Calu3 (cell line): Measurements from ENCODE around the gene SEMA3B. TPM values are rescaled to one million over a fixed set of nuclear protein-coding genes. Genes with fewer than 3 reads are reported as not detected.

Experiments used
- BruUV-seq: library from RNA; stranded (reverse); fragments of 400-500 nt; replicated peaks from 2 replicates; lab custom pipeline; 2021; lab: Mats Ljungman, UMichigan
- CTCF ChIA-PET: fragments of 300-600 bp; sonication (Branson Sonifier 250); formaldehyde crosslinking; loops from one replicate; lab custom pipeline; 2022; ENCODE audit warnings: antibody characterized with exemption; lab: Charles Lee
- DNase-seq: peaks from one replicate; pipeline ENCODE4 v3.0.0; 2022
- H3K27ac Mint-ChIP-seq: one replicate; pipeline ENCODE4 v1.8.0; 2022; ENCODE audit warnings: mixed read lengths; ENCODE audit not compliant: unreplicated experiment
- H3K27me3 Mint-ChIP-seq: one replicate; pipeline ENCODE4 v1.8.0; 2022; ENCODE audit warnings: mixed read lengths; ENCODE audit not compliant: unreplicated experiment
- H3K36me3 Mint-ChIP-seq: one replicate; pipeline ENCODE4 v1.8.0; 2022; ENCODE audit warnings: mild to moderate bottlenecking, moderate library complexity, mixed read lengths; ENCODE audit not compliant: insufficient read depth, unreplicated experiment
- H3K4me1 Mint-ChIP-seq: one replicate; pipeline ENCODE4 v1.8.0; 2022; ENCODE audit warnings: mild to moderate bottlenecking, low read depth, mixed read lengths; ENCODE audit not compliant: unreplicated experiment
- H3K4me3 Mint-ChIP-seq: one replicate; pipeline ENCODE4 v1.8.0; 2022; ENCODE audit warnings: mild to moderate bottlenecking, low read depth, moderate library complexity, mixed read lengths; ENCODE audit not compliant: unreplicated experiment
- H3K9me3 Mint-ChIP-seq: one replicate; pipeline ENCODE4 v1.8.0; 2022; ENCODE audit warnings: low read depth, mixed read lengths; ENCODE audit not compliant: unreplicated experiment
- intact Hi-C: fragments of 100-400 bp; cut with micrococcal nuclease; formaldehyde crosslinking; loops from one replicate; pipeline ENCODE4 v1.10.0; 2022; ENCODE audit not compliant: unreplicated experiment
- total RNA-seq: library from RNA; stranded (reverse); gene quantifications from 2 replicates; pipeline ENCODE4 v1.2.3, GENCODE V29; 2022
- TF ChIP-seq, protein P1 (sequence below): fragments of 200-600 bp; IDR thresholded peaks from one replicate; pipeline ENCODE4 v1.8.0; 2022; ENCODE audit warnings: antibody characterized with exemption; ENCODE audit not compliant: unreplicated experiment

SEMA3B gene
- total RNA-seq, 1 experiment from 2014 or later: 20.3 TPM

- no peak overlapping the region for H3K27ac Mint-ChIP-seq
- CTCF ChIA-PET: no interaction called here
Observed at GRCh38 chr3:50297384-50297775, 28.4 kb downstream of the SEMA3B start.

DNA sequence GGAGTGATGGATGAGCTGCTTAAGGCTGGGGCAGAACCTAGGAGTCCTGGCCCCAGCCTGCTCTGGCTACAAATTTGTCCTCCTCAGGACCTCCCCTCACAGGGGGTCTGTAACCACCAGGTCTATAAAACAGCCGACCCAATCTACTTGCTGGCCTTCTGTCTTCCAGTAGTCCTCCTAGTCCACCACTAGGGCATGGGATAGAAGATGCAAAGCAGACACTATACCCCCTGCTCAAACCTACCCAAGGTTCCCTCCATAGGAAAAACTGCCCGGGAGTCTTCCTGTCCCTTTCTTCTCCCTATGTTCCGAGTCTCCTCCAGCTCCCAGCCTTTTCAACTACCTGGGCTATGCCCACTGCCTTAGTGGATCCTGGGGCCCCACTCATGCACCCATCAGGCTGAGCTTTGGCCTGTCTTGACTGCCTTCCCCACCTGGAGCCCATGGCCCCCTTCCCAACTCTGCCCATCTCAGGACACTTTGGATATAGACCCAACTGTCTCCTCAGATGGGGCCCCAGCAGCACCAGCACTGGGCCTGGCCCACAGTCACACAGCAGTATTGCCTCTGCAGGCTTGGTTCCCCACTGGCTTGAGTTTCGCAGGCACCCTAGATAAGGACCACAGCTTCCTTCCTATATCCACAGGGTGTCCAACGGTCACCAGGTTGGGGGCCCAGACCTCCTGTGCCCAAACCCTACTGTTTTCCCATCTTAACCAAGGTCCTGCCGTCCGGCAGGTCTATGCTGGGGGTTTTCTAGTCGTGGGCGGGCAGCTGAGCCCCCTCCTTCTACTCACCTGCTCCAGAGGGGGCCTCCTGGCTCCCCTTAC lies 29.2 kb downstream of the SEMA3B start:
- CTCF ChIA-PET: no interaction called here

More at GRCh38 chr3:50297384-50297775, 28.4 kb downstream of the SEMA3B start:
- TF ChIP-seq, protein P1, sequence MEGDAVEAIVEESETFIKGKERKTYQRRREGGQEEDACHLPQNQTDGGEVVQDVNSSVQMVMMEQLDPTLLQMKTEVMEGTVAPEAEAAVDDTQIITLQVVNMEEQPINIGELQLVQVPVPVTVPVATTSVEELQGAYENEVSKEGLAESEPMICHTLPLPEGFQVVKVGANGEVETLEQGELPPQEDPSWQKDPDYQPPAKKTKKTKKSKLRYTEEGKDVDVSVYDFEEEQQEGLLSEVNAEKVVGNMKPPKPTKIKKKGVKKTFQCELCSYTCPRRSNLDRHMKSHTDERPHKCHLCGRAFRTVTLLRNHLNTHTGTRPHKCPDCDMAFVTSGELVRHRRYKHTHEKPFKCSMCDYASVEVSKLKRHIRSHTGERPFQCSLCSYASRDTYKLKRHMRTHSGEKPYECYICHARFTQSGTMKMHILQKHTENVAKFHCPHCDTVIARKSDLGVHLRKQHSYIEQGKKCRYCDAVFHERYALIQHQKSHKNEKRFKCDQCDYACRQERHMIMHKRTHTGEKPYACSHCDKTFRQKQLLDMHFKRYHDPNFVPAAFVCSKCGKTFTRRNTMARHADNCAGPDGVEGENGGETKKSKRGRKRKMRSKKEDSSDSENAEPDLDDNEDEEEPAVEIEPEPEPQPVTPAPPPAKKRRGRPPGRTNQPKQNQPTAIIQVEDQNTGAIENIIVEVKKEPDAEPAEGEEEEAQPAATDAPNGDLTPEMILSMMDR: no peak
- H3K4me3 Mint-ChIP-seq: no peak overlapping the region
- H3K9me3 Mint-ChIP-seq: no peaks in the 10 kb centered on the region
- DNase-seq: no peak
- H3K4me1 Mint-ChIP-seq: peaks cover 25% of the 10 kb centered on the region
- intact Hi-C loops: no loop called here
- no peaks in the 10 kb centered on the region for H3K27me3 Mint-ChIP-seq
- peaks cover 33% of the 10 kb centered on the region for H3K36me3 Mint-ChIP-seq
- no TSS peak for BruUV-seq

GRCh38 chr3:50298836-50299637 lies 30.1 kb downstream of the SEMA3B start, which contains the start of the genes HYAL3 and NAA80:
Gene HYAL3 (minus strand): TSS chr3:50299405. CDS start chr3:50295602, 3,803 bp downstream.
Gene NAA80 (minus strand): TSS chr3:50299405. CDS start chr3:50297463, 1,942 bp downstream.
- BruUV-seq: TSS peak; percentile 38
- TF ChIP-seq, protein P1: peak; percentile 46
- peaks cover 24% of the 10 kb centered on the region for H3K4me1 Mint-ChIP-seq
- peaks cover 28% of the 10 kb centered on the region for H3K36me3 Mint-ChIP-seq
- peak within 1 kb of the TSS; percentile 85 for H3K27ac Mint-ChIP-seq
- no peaks in the 10 kb centered on the region for H3K27me3 Mint-ChIP-seq
- intact Hi-C loops: no loop called here
- CTCF ChIA-PET: interaction anchor here (0.6 to 1.6 kb wide), 7 partner anchors 18 to 72 kb away, joined by 3 to 7 read pairs (median 5); no protein-coding TSS in a partner anchor
- H3K9me3 Mint-ChIP-seq: no peaks in the 10 kb centered on the region
- DNase-seq: peak; percentile 99
- H3K4me3 Mint-ChIP-seq: peak within 1 kb of the TSS; percentile 96

More for the DNA sequence above, 29.2 kb downstream of the SEMA3B start:
- H3K27me3 Mint-ChIP-seq: no peaks in the 10 kb centered on the region
- H3K4me1 Mint-ChIP-seq: peaks cover 25% of the 10 kb centered on the region
- no peaks in the 10 kb centered on the region for H3K9me3 Mint-ChIP-seq
- intact Hi-C loops: no loop called here
- peak overlapping the region; percentile 85 for H3K27ac Mint-ChIP-seq
- peak overlapping the region; percentile 96 for H3K4me3 Mint-ChIP-seq
- TF ChIP-seq, protein P1: no peak
- DNase-seq: no peak
- BruUV-seq: no TSS peak
- peaks cover 28% of the 10 kb centered on the region for H3K36me3 Mint-ChIP-seq

DNA sequence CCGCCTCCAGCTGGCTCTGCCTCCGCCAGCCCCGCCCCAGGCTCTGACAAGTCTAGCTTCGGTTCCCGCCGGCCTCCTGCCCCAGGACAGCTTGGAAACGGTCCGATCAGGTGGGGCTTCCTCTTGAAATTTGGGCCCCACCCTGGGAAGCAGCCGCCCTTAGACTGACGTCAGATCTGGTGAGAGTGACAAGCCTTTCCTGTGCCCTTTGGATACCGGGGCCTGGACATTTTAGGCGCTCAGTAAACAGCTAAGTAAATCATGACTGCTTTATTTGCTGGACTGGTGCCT lies 30.6 kb downstream of the SEMA3B start:
- CTCF ChIA-PET: interaction anchor here (0.8 to 1.6 kb wide), 6 partner anchors 17 to 73 kb away, joined by 3 to 6 read pairs (median 4); no protein-coding TSS in a partner anchor
- intact Hi-C loops: no loop called here
- H3K4me1 Mint-ChIP-seq: peaks cover 24% of the 10 kb centered on the region
- TF ChIP-seq, protein P1: no peak
- DNase-seq: no peak
- H3K9me3 Mint-ChIP-seq: no peaks in the 10 kb centered on the region
- peaks cover 28% of the 10 kb centered on the region for H3K36me3 Mint-ChIP-seq
- H3K27me3 Mint-ChIP-seq: no peaks in the 10 kb centered on the region
- H3K4me3 Mint-ChIP-seq: peak overlapping the region; percentile 96
- no TSS peak for BruUV-seq
- peak overlapping the region; percentile 85 for H3K27ac Mint-ChIP-seq
